ENCODE data around the gene ZCCHC14.
"Not testable (repeated sequence)": the region's sequence is repeated elsewhere in the genome, so short reads cannot be mapped to it uniquely, and the experiment has no call there.

Gene ZCCHC14

DNA sequence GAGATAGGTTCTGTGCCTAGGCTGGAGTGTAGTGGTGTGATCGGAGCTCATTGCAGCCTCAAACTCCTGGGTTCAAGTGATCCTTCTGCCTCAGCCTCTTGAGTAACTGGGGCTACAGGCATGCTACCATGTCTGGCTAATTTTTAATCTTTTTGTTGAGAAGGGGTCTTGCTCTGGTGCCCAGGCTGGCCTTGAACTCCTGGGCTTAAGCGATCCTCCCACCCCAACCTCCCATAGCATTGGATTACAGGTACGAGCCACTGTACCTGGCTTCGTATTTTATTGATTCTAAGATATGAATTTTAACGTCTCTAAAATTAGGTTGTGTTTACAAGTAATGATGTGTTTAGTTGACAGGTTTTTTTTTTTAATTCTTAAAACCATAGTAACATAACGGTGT is 30.8 kb upstream of the ZCCHC14 start:
- not testable (repeated sequence) for DNase-seq

GRCh38 chr16:87521764-87522163 is 28.9 kb upstream of the ZCCHC14 start:
- DNase-seq: not testable (repeated sequence)

DNA sequence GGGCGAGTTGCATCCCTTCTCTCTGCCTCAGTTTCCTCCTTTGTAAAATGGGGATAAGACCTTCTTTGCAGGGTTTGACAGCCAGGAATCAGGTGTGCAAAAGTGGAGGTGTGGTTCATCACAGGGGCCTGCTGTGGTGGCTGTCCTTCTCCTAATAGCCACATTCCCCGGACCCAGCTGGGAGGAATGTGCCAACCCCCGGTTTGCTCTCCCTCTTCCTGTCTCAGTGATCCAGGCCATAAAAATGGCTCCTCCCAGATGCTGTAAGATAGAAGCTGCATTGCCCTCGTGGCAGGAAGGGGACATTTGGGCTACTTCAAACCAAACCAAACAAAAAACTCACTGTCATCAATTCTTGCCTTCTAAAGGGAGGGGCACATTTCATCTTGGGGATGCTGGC is 26.3 kb upstream of the ZCCHC14 start:
- not testable (repeated sequence) for DNase-seq

DNA sequence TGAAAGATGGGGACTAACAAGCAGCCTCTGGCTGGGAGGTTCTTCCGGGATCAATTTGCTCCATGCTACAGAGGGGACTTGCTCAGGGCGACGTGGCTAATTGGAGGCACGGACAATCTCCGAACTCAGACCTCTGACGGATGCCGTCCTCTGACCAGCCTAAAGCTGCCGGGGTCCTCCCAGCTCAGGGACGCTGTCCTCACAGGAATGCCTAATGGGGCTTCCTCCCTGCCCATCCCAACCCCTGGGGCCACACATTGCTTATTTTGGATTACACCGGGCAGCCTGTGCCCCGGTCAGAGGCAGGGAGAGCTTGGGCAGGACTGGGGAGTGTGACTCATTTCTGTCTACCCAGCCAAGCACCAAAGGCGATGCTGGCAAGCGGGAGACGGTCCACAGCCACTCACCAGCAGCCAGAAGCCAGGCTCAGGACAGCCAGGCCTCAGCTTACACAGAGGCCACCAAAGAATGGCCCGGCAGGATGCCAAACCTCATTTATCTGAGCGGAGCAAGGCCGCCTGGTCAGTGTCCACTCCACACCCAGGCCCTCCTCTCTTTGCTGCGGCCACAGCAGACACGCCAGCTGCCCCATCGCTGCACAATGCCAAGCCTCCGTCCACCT is 25.7 kb upstream of the ZCCHC14 start:
- not testable (repeated sequence) for DNase-seq

DNA sequence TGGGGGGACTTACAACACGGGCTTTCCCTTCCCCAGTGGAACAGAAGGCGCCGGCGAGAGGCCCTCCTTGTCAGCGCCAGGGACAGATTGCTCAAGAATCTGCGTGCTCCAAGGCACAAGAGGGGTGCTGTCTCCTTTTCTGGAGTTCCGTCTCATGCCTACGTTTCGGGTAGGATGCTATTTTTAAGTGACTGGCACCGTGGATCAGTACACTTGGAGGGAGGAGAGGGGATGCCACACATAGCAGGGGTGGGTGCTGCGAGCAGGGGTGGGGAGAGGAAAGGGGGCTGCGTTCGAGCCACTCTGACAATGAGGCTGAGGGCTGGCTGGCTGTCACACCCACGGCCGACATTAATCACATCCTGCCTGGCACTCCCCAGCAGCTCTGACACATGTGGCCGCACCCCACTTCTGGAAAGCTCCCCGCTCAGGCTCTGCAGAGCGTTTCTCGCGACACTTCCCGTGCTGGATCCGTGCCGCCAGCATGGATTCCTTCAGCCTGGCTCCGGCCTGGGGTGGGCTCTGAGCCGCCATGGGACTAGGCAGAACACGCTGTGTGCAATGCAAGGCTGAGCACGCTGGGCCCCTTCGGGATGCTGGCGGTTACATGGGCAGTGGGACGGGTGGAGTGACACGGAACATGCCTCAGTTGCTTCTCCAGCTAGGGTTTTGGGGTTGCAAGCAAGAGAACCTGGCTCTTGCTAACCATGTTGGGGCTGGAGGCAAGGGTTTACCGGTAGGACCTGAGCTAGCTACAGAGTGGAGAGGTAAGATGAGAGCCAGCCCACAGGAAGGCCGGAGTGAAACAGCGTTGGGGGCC is 25.0 kb upstream of the ZCCHC14 start:
- DNase-seq: not testable (repeated sequence)

DNA sequence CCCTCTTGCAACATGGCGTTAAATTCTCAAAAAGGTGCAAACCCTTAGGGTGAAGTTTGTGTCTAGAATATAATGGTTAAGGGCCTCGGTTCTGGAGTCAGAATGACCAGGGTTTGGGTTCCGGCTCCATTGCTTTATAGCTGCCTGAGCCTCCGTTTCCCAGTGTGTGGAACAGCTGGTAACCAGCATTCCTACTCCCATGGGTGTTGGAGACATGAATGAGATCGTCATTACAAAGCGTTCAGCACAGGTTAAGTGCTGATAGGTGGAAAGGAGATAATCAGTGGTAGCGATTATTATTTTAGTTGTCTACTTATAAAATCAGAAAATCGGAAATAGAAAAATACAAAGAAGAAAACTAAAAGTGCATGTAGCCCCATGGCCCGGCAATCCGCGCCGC is 23.5 kb upstream of the ZCCHC14 start:
- DNase-seq: no peak

DNA sequence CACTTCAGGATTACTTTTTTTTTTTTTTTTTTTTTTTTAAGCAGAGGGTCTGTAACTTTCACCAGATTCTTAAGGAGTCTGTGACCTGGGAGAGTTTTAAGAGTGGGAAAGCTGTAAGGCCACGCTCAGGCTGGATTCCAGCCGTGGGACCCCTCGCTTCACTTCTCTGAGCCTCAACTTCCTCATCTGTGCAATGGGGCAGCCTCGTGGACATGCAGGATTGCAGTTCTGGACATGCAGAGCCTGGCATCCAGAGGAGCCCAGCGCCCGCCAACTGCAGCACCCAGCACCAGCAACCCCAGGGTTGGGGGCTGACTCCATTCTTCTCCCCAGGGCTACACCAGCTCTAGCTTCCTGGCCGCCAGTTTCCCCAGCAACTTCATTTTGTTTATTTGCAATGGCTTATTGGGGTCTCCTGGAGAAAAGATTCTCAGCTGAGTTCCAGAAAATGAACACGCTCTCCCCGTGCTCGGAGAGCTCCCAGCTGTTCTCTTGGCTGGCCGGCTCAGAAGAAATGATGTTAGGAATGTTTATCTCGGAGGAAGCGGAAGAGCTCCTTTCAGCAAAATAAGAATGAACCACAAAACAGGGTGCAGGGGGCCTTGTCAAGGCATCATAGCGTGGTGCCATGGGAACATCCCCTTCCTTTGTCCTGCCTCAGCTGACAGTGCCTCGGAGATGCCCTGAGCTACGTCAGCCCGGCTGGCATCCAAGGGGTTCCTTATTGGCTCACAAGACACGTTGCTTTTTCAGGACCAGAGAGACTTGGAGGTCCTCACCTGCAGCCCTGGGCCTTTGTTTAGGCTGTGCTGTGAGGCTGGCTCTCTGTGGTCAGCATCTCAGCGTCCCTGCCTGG is 22.9 kb upstream of the ZCCHC14 start:
- DNase-seq: no peak

DNA sequence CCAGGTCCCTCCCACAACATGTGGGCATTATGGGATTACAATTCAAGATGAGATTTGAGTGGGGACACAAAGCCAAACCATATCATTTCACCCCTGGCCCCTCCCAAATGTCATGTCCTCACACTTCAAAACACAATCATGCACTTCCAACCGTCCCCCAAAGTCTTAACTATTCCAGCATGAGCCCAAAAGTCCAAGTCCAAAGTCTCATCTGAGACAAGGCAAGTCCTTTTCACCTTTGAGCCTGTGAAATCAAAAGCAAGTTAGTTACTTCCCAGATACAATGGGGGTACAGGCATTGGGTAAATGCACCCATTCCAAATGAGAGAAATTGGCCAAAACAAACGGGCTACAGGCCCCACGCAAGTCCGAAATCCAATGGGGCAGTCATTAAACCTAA is 17.0 kb upstream of the ZCCHC14 start:
- DNase-seq: not testable (repeated sequence)

GRCh38 chr16:87507351-87508069 is 14.7 kb upstream of the ZCCHC14 start:
- no peak for DNase-seq

DNA sequence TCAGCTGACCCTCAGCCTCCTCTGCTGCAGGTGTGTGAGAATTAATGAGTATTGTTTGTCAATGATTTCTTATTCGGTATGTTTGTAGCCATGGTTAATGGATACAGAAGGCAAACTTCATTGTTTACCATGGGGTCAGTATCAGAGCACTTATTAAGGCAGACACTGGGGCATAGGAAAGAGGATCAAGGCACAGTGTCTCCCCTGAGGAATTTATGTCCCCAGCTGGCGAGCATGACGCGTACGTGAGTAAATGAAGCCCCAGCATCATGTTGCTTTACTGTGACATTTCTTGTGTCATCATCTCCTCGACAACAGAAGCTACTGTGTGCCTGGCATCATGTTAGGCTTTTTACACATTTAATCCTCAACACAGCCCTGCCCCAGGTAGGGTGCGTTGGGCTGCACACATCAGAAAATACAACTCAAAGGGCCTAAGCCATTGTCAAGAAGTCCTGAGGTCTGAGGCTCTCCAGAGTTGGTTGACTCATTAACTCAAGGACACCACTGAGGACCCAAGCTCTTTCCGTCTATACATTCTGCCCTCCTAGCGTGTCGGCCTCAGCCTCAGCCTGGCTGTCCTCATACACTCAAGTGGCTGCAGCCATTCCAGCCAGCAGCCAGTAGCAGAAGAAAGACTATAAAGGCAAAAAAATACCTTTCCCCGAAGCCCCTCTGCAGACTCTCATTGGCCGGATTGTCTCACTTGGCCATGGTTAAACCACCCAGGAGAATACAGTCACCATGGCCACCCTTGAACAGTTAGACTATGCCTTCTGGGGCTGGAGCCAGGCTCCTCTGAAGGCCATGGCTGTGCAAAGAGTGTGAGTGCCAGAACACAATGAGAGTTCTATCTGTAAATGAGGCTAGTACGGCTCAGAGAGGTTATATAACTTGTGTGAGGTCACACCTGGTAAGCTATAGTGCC is 13.9 kb upstream of the ZCCHC14 start:
- DNase-seq: no peak

DNA sequence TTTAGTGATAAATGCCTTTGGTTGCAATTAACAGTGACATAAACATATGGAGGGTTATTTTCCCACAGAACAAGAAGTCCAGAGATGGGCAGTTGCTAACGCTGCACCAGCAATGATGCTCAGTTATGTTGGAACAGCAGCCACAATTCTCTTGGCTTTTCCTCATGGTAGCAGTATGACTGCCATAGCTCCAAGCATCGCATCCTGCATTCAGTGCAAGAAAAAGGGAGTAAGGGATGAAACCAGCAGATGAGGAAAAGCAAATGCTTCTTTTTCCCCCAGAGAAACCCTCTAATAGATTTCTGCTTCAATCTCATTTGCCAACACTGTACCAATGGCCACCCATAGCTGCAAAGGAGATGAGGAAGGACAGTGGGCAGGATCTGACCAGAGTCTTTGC is 13.0 kb upstream of the ZCCHC14 start:
- DNase-seq: no peak

DNA sequence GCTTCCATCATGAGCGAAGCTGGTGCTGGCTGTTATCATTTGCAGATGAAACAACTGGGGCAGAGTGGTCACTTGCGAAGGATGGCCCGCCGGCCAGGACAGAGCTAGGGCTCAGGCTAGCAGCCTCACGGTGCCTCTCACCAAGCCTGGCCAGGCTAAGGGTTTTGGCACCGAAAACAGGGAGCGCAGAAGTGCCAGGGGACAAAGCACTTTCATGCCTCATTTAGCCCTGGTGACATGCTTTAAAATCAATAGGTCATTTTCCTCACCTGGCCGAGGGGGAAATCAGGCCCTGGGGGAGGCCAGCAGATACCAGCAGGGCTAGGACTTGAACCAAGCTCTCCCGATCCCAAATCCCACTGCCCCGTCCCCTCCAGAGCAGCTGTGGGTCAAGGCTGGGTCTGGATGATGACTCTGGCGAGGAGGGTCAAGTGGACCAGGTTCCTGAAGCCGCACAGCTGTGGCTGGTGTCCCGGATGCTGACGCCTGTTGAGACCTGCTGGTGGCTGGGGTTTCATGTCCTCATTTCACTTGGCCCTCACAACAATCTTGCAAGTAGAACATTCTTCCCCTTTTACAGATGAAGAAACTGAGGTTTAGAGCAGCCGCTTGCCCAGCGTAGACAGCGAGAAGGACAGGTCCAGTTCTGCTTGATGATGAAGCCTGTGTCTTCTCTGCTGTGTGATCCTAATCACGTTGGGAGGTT is 10.6 kb upstream of the ZCCHC14 start:
- DNase-seq: not testable (repeated sequence)

- no peak for DNase-seq
Observed at GRCh38 chr16:87502308-87502969, 9.6 kb upstream of the ZCCHC14 start.

GRCh38 chr16:87501117-87501516 is 8.3 kb upstream of the ZCCHC14 start:
- no peak for DNase-seq

DNA sequence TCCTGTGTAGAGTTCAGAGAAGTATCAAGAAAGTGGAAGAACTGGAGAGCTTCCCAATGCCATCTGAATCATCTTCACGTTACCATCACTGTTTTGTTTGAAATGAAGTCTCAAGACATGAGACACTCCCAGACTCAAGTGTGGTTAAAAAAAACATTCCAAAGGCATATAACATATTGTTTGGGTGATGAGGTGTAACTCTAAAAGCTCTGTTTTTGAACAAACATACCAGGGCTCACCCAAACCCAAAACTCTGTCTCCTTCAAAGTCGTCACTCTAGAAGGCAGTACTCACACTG is 6.3 kb upstream of the ZCCHC14 start:
- no peak for DNase-seq

GRCh38 chr16:87498324-87499188 is 5.7 kb upstream of the ZCCHC14 start:
- DNase-seq: no peak

GRCh38 chr16:87497767-87498290 is 5.0 kb upstream of the ZCCHC14 start:
- not testable (repeated sequence) for DNase-seq

GRCh38 chr16:87497023-87497766 is 4.4 kb upstream of the ZCCHC14 start:
- not testable (repeated sequence) for DNase-seq

- no peak for DNase-seq
Observed at GRCh38 chr16:87496447-87496801, 3.6 kb upstream of the ZCCHC14 start.
